ENCODE measurements around the gene RAB1A.

DNA sequence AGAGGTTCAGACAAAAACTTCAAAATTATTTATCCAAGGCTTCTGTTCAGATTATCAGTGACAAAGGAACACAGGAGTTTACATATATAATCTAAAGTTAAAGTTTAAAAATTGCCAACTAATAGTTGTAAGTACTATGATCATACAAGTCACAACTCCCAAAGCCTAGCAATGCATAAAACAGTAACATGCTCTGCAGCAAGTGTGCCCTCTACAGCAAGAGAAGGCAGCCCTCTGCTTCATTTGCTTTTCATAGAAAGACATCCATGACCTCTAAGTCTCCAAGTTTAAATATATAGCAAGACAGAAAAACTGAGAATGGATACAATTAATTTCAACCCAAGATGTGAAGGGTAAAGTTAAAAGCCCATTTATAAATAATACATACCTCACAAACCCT lies 13.3 kb downstream of the RAB1A start:
- TF ChIP-seq TSHZ1 (CRISPR knock-in tag; IDR thresholded peaks at IDR 0.05) = no peak
- TF ChIP-seq, protein P1, sequence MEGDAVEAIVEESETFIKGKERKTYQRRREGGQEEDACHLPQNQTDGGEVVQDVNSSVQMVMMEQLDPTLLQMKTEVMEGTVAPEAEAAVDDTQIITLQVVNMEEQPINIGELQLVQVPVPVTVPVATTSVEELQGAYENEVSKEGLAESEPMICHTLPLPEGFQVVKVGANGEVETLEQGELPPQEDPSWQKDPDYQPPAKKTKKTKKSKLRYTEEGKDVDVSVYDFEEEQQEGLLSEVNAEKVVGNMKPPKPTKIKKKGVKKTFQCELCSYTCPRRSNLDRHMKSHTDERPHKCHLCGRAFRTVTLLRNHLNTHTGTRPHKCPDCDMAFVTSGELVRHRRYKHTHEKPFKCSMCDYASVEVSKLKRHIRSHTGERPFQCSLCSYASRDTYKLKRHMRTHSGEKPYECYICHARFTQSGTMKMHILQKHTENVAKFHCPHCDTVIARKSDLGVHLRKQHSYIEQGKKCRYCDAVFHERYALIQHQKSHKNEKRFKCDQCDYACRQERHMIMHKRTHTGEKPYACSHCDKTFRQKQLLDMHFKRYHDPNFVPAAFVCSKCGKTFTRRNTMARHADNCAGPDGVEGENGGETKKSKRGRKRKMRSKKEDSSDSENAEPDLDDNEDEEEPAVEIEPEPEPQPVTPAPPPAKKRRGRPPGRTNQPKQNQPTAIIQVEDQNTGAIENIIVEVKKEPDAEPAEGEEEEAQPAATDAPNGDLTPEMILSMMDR (IDR thresholded peaks at IDR 0.05 in 2 of 3, conservative IDR thresholded peaks at IDR 0.05 in 1 of 3; ENCODE audit: insufficient read depth in 2 of 3, low read depth in 1 of 3, low read length in 3 of 3) = no peak
- TF ChIP-seq, protein P2, sequence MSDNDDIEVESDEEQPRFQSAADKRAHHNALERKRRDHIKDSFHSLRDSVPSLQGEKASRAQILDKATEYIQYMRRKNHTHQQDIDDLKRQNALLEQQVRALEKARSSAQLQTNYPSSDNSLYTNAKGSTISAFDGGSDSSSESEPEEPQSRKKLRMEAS (CRISPR knock-in tag; IDR thresholded peaks at IDR 0.05) = no peak
- TF ChIP-seq ZNF23 (CRISPR knock-in tag; IDR thresholded peaks at IDR 0.05) = no peak
- TF ChIP-seq MEF2A (IDR thresholded peaks at IDR 0.05; ENCODE audit: control insufficient read depth, low read depth, low read length) = no peak
- no peak for TF ChIP-seq EP400 (IDR thresholded peaks at IDR 0.05)
- TF ChIP-seq FOXJ3 (CRISPR knock-in tag; IDR thresholded peaks at IDR 0.05) = no peak
- no peak for TF ChIP-seq U2AF2 (optimal IDR thresholded peaks at IDR 0.05; ENCODE audit: low read depth, low read length)
- TF ChIP-seq ZFP36 (IDR thresholded peaks at IDR 0.05; ENCODE audit: low read depth, low read length, partially characterized antibody) = no peak
- TF ChIP-seq MXI1 (IDR thresholded peaks at IDR 0.05; ENCODE audit: low read depth, low read length) = no peak
- no peak for TF ChIP-seq FOS (IDR thresholded peaks at IDR 0.05; ENCODE audit: extremely low read depth, insufficient read length)
- no peak for TF ChIP-seq HDAC1 (IDR thresholded peaks at IDR 0.05)

Measured in K562 (cell line).